DOHH2 (cell line): Measurements from ENCODE around the gene TMCO4.

Experiments used
- H3F3A ChIP-seq: fragments of 200-600 bp; sonication (generic), shearing (Covaris generic); 2 replicates; pipeline ENCODE4 v1.6.0; 2016; ENCODE audit warnings: antibody characterized with exemption, mild to moderate bottlenecking; ENCODE audit not compliant: control insufficient read depth, insufficient read depth
- H3K27ac ChIP-seq: fragments of 200-600 bp; sonication (generic); 2 replicates; pipeline ENCODE4 v1.5.1; 2014; ENCODE audit warnings: low read depth, mild to moderate bottlenecking, low read length, moderate library complexity
- H3K27me3 ChIP-seq: fragments of 200-600 bp; sonication (generic); 2 replicates; pipeline ENCODE4 v1.6.1; 2014; ENCODE audit warnings: mild to moderate bottlenecking, low read length, mixed read lengths; ENCODE audit not compliant: control insufficient read depth
- H3K36me3 ChIP-seq: fragments of 200-600 bp; sonication (generic); 2 replicates; pipeline ENCODE4 v1.6.1; 2014; ENCODE audit warnings: mild to moderate bottlenecking, low read length, moderate library complexity, mixed read lengths; ENCODE audit not compliant: control insufficient read depth
- H3K4me1 ChIP-seq: fragments of 200-600 bp; sonication (generic); 2 replicates; pipeline ENCODE4 v1.6.1; 2014; ENCODE audit warnings: mild to moderate bottlenecking, low read length, mixed read lengths; ENCODE audit not compliant: control insufficient read depth
- H3K4me2 ChIP-seq: fragments of 200-600 bp; sonication (generic); 2 replicates; pipeline ENCODE4 v1.6.0; 2014; ENCODE audit warnings: mild to moderate bottlenecking, low read length, moderate library complexity
- H3K4me3 ChIP-seq: fragments of 200-600 bp; sonication (generic); 2 replicates; pipeline ENCODE4 v1.5.1; 2014; ENCODE audit warnings: mild to moderate bottlenecking, low read length, mixed read lengths
- H3K79me2 ChIP-seq: fragments of 200-600 bp; sonication (generic); 2 replicates; pipeline ENCODE4 v1.6.1; 2014; ENCODE audit warnings: mild to moderate bottlenecking, low read length, mixed read lengths; ENCODE audit not compliant: control insufficient read depth
- H3K9me2 ChIP-seq: fragments of 200-600 bp; sonication (generic); replicated peaks from 2 replicates; pipeline ENCODE4 v1.6.1; 2014; ENCODE audit warnings: mild to moderate bottlenecking, low read length, mixed read lengths; ENCODE audit not compliant: control insufficient read depth
- H3K9me3 ChIP-seq: fragments of 200-600 bp; sonication (generic); 2 replicates; pipeline ENCODE4 v1.6.1; 2014; ENCODE audit warnings: antibody characterized with exemption, low read length, mixed read lengths; ENCODE audit not compliant: control insufficient read depth, insufficient read depth
- H4K20me1 ChIP-seq: fragments of 200-600 bp; sonication (generic); 2 replicates; pipeline ENCODE4 v1.6.0; 2014; ENCODE audit warnings: low read depth, mild to moderate bottlenecking, antibody characterized with exemption, low read length, moderate library complexity; ENCODE audit not compliant: control insufficient read depth, insufficient read depth
- EZH2phosphoT487 ChIP-seq: fragments of 200-600 bp; sonication (generic); IDR thresholded peaks from 2 replicates; pipeline ENCODE4 v1.6.1; 2017; ENCODE audit warnings: borderline replicate concordance, mild to moderate bottlenecking, antibody characterized with exemption, low read length, moderate library complexity, mixed read lengths
- TF ChIP-seq, protein P1 (sequence below): fragments of 200-600 bp; sonication (generic); IDR thresholded peaks from one replicate; pipeline ENCODE4 v1.5.1; 2014; ENCODE audit warnings: antibody characterized with exemption, mild to moderate bottlenecking, low read depth, low read length; ENCODE audit not compliant: poor library complexity, severe bottlenecking

The TMCO4 gene

DNA sequence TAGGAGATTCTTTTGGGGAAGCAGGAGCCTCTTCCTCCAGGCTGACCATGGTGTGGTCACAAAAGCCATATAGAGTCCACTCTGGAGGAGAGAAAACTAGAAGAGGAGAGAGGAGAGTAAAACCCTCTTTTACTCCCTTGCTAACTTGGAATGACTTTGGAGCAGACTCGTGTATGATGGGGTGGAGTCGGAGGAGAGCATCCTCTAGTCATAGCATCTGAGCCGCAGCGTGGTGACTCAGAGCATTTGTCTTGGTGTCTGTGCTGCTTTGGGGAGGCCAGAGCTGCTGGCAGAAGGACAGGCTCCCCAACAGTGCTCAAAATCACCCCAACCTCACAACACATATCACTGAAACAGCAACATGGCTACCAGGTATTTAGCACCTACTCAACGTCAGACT lies 123.9 kb downstream of the TMCO4 start:
- Histone ChIP-seq H3K27me3 (peaks cover 9% of the 10 kb centered on the region), H4K20me1 (no peaks in the 10 kb centered on the region), H3K79me2 (no peaks in the 10 kb centered on the region), H3K4me2 (no peak overlapping the region), H3K4me3 (no peak overlapping the region), H3K36me3 (no peaks in the 10 kb centered on the region), H3K27ac (no peak overlapping the region), H3K4me1 (no peaks in the 10 kb centered on the region), H3K9me3 (no peaks in the 10 kb centered on the region), H3K9me2 (no peaks in the 10 kb centered on the region), H3F3A (no peaks in the 10 kb centered on the region)
- TF ChIP-seq, protein P1, sequence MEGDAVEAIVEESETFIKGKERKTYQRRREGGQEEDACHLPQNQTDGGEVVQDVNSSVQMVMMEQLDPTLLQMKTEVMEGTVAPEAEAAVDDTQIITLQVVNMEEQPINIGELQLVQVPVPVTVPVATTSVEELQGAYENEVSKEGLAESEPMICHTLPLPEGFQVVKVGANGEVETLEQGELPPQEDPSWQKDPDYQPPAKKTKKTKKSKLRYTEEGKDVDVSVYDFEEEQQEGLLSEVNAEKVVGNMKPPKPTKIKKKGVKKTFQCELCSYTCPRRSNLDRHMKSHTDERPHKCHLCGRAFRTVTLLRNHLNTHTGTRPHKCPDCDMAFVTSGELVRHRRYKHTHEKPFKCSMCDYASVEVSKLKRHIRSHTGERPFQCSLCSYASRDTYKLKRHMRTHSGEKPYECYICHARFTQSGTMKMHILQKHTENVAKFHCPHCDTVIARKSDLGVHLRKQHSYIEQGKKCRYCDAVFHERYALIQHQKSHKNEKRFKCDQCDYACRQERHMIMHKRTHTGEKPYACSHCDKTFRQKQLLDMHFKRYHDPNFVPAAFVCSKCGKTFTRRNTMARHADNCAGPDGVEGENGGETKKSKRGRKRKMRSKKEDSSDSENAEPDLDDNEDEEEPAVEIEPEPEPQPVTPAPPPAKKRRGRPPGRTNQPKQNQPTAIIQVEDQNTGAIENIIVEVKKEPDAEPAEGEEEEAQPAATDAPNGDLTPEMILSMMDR = no peak
- no peak for TF ChIP-seq EZH2phosphoT487

DNA sequence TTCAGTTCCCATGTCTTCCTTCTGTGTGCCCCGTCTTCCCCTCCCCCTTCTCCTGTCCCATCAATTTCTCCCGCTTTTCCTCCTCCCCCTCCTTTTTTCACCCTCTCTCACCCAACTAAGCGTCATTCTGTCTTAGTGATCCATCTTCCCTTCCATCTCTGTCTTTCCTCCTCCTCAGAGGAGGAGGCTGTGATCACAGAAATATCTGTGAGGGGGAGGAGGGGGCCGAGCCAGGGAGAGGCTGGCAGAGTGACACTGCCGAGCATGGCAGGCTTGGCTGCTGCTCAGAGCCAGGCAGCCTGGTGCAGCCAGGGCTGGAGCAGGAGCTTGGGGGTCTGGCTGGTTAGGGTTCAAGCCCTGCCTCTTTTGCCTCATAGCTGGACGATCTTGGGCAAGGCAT lies 127.5 kb downstream of the TMCO4 start:
- H3K4me1 ChIP-seq = no peaks in the 10 kb centered on the region
- H3K27me3 ChIP-seq = peaks cover 9% of the 10 kb centered on the region
- no peaks in the 10 kb centered on the region for H3K9me3 ChIP-seq
- no peaks in the 10 kb centered on the region for H3K79me2 ChIP-seq
- no peak overlapping the region for H3K4me2 ChIP-seq
- H3K27ac ChIP-seq = no peak overlapping the region
- H3K36me3 ChIP-seq = no peaks in the 10 kb centered on the region
- H3F3A ChIP-seq = no peaks in the 10 kb centered on the region
- no peaks in the 10 kb centered on the region for H4K20me1 ChIP-seq
- H3K9me2 ChIP-seq = no peaks in the 10 kb centered on the region
- H3K4me3 ChIP-seq = no peak overlapping the region
- TF ChIP-seq EZH2phosphoT487 = no peak
- TF ChIP-seq, protein P1 = no peak

DNA sequence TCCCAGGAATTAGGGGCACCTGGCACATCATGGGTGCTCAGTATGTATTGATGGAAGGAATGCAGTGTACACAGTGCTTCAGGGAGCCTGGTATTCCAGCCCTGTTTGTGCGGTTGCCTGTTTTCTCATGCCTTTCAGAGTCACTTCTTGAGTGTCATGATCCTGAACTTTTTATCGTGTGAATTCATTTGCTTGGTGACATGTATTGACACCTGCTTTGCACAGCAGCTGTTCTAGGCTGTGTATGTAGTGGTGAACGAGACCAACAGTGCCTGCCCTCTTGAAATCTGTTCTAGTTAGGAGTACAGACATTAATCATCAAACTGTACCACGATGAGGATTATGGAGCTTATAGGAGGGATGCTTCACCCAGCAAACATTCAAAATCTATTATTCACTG lies 128.9 kb downstream of the TMCO4 start:
- Histone ChIP-seq H3K27me3 (peaks cover 18% of the 10 kb centered on the region), H3K36me3 (no peaks in the 10 kb centered on the region), H3K4me3 (no peak overlapping the region), H3K9me3 (no peaks in the 10 kb centered on the region), H4K20me1 (no peaks in the 10 kb centered on the region), H3K4me1 (no peaks in the 10 kb centered on the region), H3F3A (no peaks in the 10 kb centered on the region), H3K9me2 (no peaks in the 10 kb centered on the region), H3K27ac (no peak overlapping the region), H3K4me2 (no peak overlapping the region), H3K79me2 (no peaks in the 10 kb centered on the region)
- TF ChIP-seq, protein P1 = no peak
- TF ChIP-seq EZH2phosphoT487 = no peak

DNA sequence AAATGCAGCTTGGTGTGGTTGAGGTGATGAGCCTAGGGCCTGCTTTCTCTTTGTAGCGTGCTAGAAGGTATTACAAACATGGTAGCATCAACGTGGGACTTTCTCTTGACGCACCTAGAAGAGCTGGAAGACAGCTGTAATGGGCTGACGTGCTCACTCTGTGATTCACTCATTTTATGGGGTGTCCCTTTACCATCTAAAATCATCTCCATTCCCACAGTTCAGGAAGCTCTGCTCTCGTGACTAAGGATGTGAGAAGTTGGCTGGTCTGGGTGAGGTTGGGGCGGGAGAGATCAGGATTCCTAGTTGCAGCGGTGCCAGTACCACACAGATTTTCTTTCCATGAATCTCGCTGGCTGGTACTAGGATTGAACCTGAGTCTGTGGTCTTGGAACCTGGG lies 130.8 kb downstream of the TMCO4 start:
- no peaks in the 10 kb centered on the region for H3K9me2 ChIP-seq
- peaks cover 32% of the 10 kb centered on the region for H3K27me3 ChIP-seq
- H4K20me1 ChIP-seq = no peaks in the 10 kb centered on the region
- no peak overlapping the region for H3K4me3 ChIP-seq
- H3K27ac ChIP-seq = no peak overlapping the region
- no peaks in the 10 kb centered on the region for H3K79me2 ChIP-seq
- TF ChIP-seq, protein P1 = no peak
- no peak for TF ChIP-seq EZH2phosphoT487
- no peaks in the 10 kb centered on the region for H3K36me3 ChIP-seq
- no peaks in the 10 kb centered on the region for H3F3A ChIP-seq
- H3K4me1 ChIP-seq = no peaks in the 10 kb centered on the region
- no peaks in the 10 kb centered on the region for H3K9me3 ChIP-seq
- H3K4me2 ChIP-seq = no peak overlapping the region
